H9 (cell line): ENCODE data around the gene OR6B2. TPM values are rescaled to one million over a fixed set of nuclear protein-coding genes. Genes with fewer than 3 reads are reported as not detected.

ENCODE experiments used
- DNase-seq: peaks from one replicate; pipeline ENCODE4 v3.0.0-alpha.2; 2017
- H2AFZ ChIP-seq: one replicate; pipeline ENCODE4 v1.6.1; 2013; ENCODE audit warnings: mild to moderate bottlenecking, low read length, control low read depth, moderate library complexity
- H2AK5ac ChIP-seq: 2 replicates; pipeline ENCODE4 v1.6.1; 2013; ENCODE audit warnings: low read length, control low read depth, mixed read lengths; ENCODE audit not compliant: insufficient read length
- H2BK120ac ChIP-seq: one replicate; pipeline ENCODE4 v1.6.1; 2013; ENCODE audit warnings: low read depth, mild to moderate bottlenecking, low read length, control low read depth, inconsistent platforms; ENCODE audit not compliant: poor library complexity, severe bottlenecking
- H2BK12ac ChIP-seq: 2 replicates; pipeline ENCODE4 v1.6.1; 2013; ENCODE audit warnings: low read length, control low read depth, mixed read lengths, low read depth; ENCODE audit not compliant: insufficient read length
- H2BK15ac ChIP-seq: 2 replicates; pipeline ENCODE4 v1.6.1; 2013; ENCODE audit warnings: low read depth, low read length, control low read depth
- H2BK20ac ChIP-seq: one replicate; pipeline ENCODE4 v1.6.1; 2013; ENCODE audit warnings: low read depth, mild to moderate bottlenecking, low read length, control low read depth, inconsistent platforms; ENCODE audit not compliant: poor library complexity, severe bottlenecking
- H2BK5ac ChIP-seq: 2 replicates; pipeline ENCODE4 v1.6.1; 2013; ENCODE audit warnings: low read length, control low read depth, mixed read lengths; ENCODE audit not compliant: insufficient read length
- H3K14ac ChIP-seq: 2 replicates; pipeline ENCODE4 v1.6.1; 2013; ENCODE audit warnings: low read length, control low read depth; ENCODE audit not compliant: insufficient read depth
- H3K18ac ChIP-seq: 2 replicates; pipeline ENCODE4 v1.6.1; 2013; ENCODE audit warnings: low read depth, mild to moderate bottlenecking, mixed read lengths, low read length, control low read depth; ENCODE audit not compliant: insufficient read length
- H3K23ac ChIP-seq: 2 replicates; pipeline ENCODE4 v1.6.1; 2013; ENCODE audit warnings: low read length, control low read depth, mixed read lengths, low read depth; ENCODE audit not compliant: insufficient read length
- H3K23me2 ChIP-seq: 2 replicates; pipeline ENCODE4 v1.6.1; 2013; ENCODE audit warnings: low read depth, mild to moderate bottlenecking, mixed read lengths, low read length, control low read depth; ENCODE audit not compliant: insufficient read length, poor library complexity, severe bottlenecking
- H3K27ac ChIP-seq: 2 replicates; pipeline ENCODE4 v1.5.1; 2013; ENCODE audit warnings: low read length, control low read depth, mixed read lengths, low read depth; ENCODE audit not compliant: insufficient read length
- H3K27me3 ChIP-seq: 2 replicates; pipeline ENCODE4 v1.6.1; 2013; ENCODE audit warnings: low read length, control low read depth, inconsistent platforms; ENCODE audit not compliant: insufficient read depth
- H3K4ac ChIP-seq: 2 replicates; pipeline ENCODE4 v1.6.1; 2013; ENCODE audit warnings: low read depth, mild to moderate bottlenecking, control low read depth, inconsistent platforms, low read length, moderate library complexity
- H3K4me1 ChIP-seq: 2 replicates; pipeline ENCODE4 v1.6.1; 2013; ENCODE audit warnings: low read length, control low read depth, inconsistent platforms; ENCODE audit not compliant: insufficient read depth
- H3K4me2 ChIP-seq: 2 replicates; pipeline ENCODE4 v1.6.1; 2013; ENCODE audit warnings: low read length, control low read depth, mixed read lengths; ENCODE audit not compliant: insufficient read length, insufficient read depth
- H3K56ac ChIP-seq: 2 replicates; pipeline ENCODE4 v1.6.1; 2013; ENCODE audit warnings: low read depth, mild to moderate bottlenecking, mixed read lengths, low read length, control low read depth; ENCODE audit not compliant: insufficient read length
- H3K79me1 ChIP-seq: 2 replicates; pipeline ENCODE4 v1.6.1; 2013; ENCODE audit warnings: low read depth, mild to moderate bottlenecking, moderate library complexity, low read length, control low read depth, inconsistent platforms; ENCODE audit not compliant: insufficient read depth, poor library complexity, severe bottlenecking
- H3K79me2 ChIP-seq: 2 replicates; pipeline ENCODE4 v1.6.1; 2013; ENCODE audit warnings: low read length, control low read depth, inconsistent platforms; ENCODE audit not compliant: insufficient read depth
- H3K9ac ChIP-seq: 2 replicates; pipeline ENCODE4 v1.6.1; 2013; ENCODE audit warnings: low read length, control low read depth, mixed read lengths; ENCODE audit not compliant: insufficient read length; ENCODE audit errors: extremely low read depth
- H3K9me3 ChIP-seq: one replicate; pipeline ENCODE4 v1.6.1; 2013; ENCODE audit warnings: low read depth, low read length, inconsistent platforms; ENCODE audit not compliant: control insufficient read depth
- H3T11ph ChIP-seq: one replicate; pipeline ENCODE4 v1.6.1; 2013; ENCODE audit warnings: mild to moderate bottlenecking, low read length, control low read depth, inconsistent platforms
- H4K20me1 ChIP-seq: one replicate; pipeline ENCODE4 v1.6.1; 2013; ENCODE audit not compliant: control insufficient read depth, insufficient read length, insufficient read depth
- H4K5ac ChIP-seq: 2 replicates; pipeline ENCODE4 v1.6.1; 2013; ENCODE audit warnings: low read depth, mild to moderate bottlenecking, mixed read lengths, low read length, control low read depth; ENCODE audit not compliant: insufficient read length
- H4K8ac ChIP-seq: replicated peaks from 2 replicates; pipeline ENCODE4 v1.6.1; 2013; ENCODE audit warnings: low read length, control low read depth, mixed read lengths, low read depth; ENCODE audit not compliant: insufficient read length
- H4K91ac ChIP-seq: 2 replicates; pipeline ENCODE4 v1.6.1; 2013; ENCODE audit warnings: low read depth, mild to moderate bottlenecking, moderate library complexity, mixed read lengths, low read length, control low read depth; ENCODE audit not compliant: insufficient read length
- H3K27ac Mint-ChIP-seq, 3 experiments: 2 replicates in 2 of 3; 3 replicates in 1 of 3; pipeline ENCODE4 v1.8.0; 2020 to 2021; ENCODE audit warnings: mixed read lengths in 3 of 3, mild to moderate bottlenecking in 1 of 3, moderate library complexity in 1 of 3
- H3K27me3 Mint-ChIP-seq: 2 replicates; pipeline ENCODE4 v1.8.0; 2021; ENCODE audit warnings: low read depth, mild to moderate bottlenecking, moderate library complexity, mixed read lengths
- H3K36me3 Mint-ChIP-seq, 3 experiments: 2 replicates in 2 of 3; 3 replicates in 1 of 3; pipeline ENCODE4 v1.8.0; 2020 to 2021; ENCODE audit warnings: low read depth in 3 of 3, mixed read lengths in 3 of 3; ENCODE audit not compliant: insufficient read depth in 1 of 3
- H3K4me1 Mint-ChIP-seq, 2 experiments: 2 replicates each; pipeline ENCODE4 v1.8.0; 2020; ENCODE audit warnings: mixed read lengths in 2 of 2
- H3K4me3 Mint-ChIP-seq, 2 experiments: 2 replicates in 1 of 2; 3 replicates in 1 of 2; pipeline ENCODE4 v1.8.0; 2020 to 2021; ENCODE audit warnings: mild to moderate bottlenecking in 2 of 2, mixed read lengths in 2 of 2, moderate library complexity in 1 of 2
- H3K9me3 Mint-ChIP-seq, 2 experiments: 2 replicates in 1 of 2; 3 replicates in 1 of 2; pipeline ENCODE4 v1.8.0; 2020; ENCODE audit warnings: mild to moderate bottlenecking in 2 of 2, mixed read lengths in 2 of 2, moderate library complexity in 1 of 2
- WGBS: extraction: QIAGEN DNeasy Blood & Tissue Kit; methylation state at CpG from one replicate; pipeline ENCODE4 v1.1.7; 2013; ENCODE audit warnings: missing lambda C conversion rate, low lambda C conversion rate, mixed read lengths; ENCODE audit not compliant: insufficient read length; ENCODE audit errors: extremely low coverage; 5-methylcytosine and 5-hydroxymethylcytosine counted together
- total RNA-seq: library from RNA; stranded (reverse); gene quantifications from 2 replicates; pipeline ENCODE4 v1.2.1, GENCODE V29; 2021
- TF ChIP-seq, protein P1 (sequence below): fragments of 200-600 bp; sonication (generic); conservative IDR thresholded peaks from 3 replicates; pipeline ENCODE4 v1.8.0; 2021; ENCODE audit warnings: antibody characterized with exemption, mild to moderate bottlenecking

OR6B2 gene
- total RNA-seq, 1 experiment from 2014 or later = not detected

- TF ChIP-seq, protein P1, sequence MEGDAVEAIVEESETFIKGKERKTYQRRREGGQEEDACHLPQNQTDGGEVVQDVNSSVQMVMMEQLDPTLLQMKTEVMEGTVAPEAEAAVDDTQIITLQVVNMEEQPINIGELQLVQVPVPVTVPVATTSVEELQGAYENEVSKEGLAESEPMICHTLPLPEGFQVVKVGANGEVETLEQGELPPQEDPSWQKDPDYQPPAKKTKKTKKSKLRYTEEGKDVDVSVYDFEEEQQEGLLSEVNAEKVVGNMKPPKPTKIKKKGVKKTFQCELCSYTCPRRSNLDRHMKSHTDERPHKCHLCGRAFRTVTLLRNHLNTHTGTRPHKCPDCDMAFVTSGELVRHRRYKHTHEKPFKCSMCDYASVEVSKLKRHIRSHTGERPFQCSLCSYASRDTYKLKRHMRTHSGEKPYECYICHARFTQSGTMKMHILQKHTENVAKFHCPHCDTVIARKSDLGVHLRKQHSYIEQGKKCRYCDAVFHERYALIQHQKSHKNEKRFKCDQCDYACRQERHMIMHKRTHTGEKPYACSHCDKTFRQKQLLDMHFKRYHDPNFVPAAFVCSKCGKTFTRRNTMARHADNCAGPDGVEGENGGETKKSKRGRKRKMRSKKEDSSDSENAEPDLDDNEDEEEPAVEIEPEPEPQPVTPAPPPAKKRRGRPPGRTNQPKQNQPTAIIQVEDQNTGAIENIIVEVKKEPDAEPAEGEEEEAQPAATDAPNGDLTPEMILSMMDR = no peak
- Histone ChIP-seq H3K4me1 (no peaks in the 10 kb centered on the region), H3K79me1 (no peaks in the 10 kb centered on the region), H2AK5ac (no peak overlapping the region), H3K27ac (no peak overlapping the region), H2BK12ac (no peak overlapping the region), H3T11ph (no peak overlapping the region), H4K5ac (no peak overlapping the region), H3K23ac (no peak overlapping the region), H4K91ac (no peak overlapping the region), H3K9me3 (no peaks in the 10 kb centered on the region), H2BK5ac (no peak overlapping the region), H2BK15ac (no peak overlapping the region), H3K9ac (no peak overlapping the region), H3K23me2 (no peaks in the 10 kb centered on the region), H2AFZ (no peak overlapping the region), H3K14ac (no peak overlapping the region), H3K56ac (no peak overlapping the region), H4K20me1 (no peaks in the 10 kb centered on the region), H3K4ac (no peak overlapping the region), H4K8ac (no peak overlapping the region), H2BK120ac (no peak overlapping the region), H2BK20ac (no peak overlapping the region), H3K79me2 (no peaks in the 10 kb centered on the region), H3K18ac (no peak overlapping the region), H3K27me3 (no peaks in the 10 kb centered on the region), H3K4me2 (no peak overlapping the region)
- H3K36me3 Mint-ChIP-seq = no peaks in the 10 kb centered on the region; a peak in 2 of 7 replicates
- no peak for DNase-seq
- H3K27ac Mint-ChIP-seq = no peak overlapping the region
- peaks cover 32% of the 10 kb centered on the region for H3K27me3 Mint-ChIP-seq
- WGBS = no CpG with 5 or more reads among the region's 6 CpGs
- H3K9me3 Mint-ChIP-seq = no peaks in the 10 kb centered on the region; a peak in 1 of 5 replicates
- H3K4me1 Mint-ChIP-seq = no peaks in the 10 kb centered on the region
- H3K4me3 Mint-ChIP-seq = no peak overlapping the region
Measured at GRCh38 chr2:240041363-240041762, 11.1 kb upstream of the OR6B2 start.
